H7 (cell line): Measurements from ENCODE around the gene MUS81. TPM values are rescaled to one million over a fixed set of nuclear protein-coding genes. Genes with fewer than 3 reads are reported as not detected.

Source experiments
- DNase-seq: peaks from one replicate; pipeline ENCODE4 v3.0.0; 2012
- H3K27me3 ChIP-seq: 2 replicates; pipeline ENCODE4 v1.6.0; 2011; ENCODE audit warnings: mild to moderate bottlenecking, low read length; ENCODE audit not compliant: control insufficient read depth, insufficient read depth
- H3K36me3 ChIP-seq: replicated peaks from 2 replicates; pipeline ENCODE4 v1.5.1; 2011; ENCODE audit warnings: low read length; ENCODE audit not compliant: control insufficient read depth, insufficient read depth
- H3K4me3 ChIP-seq: 2 replicates; pipeline ENCODE4 v1.5.1; 2011; ENCODE audit warnings: low read depth, mild to moderate bottlenecking, control low read depth, low read length, moderate library complexity; ENCODE audit not compliant: insufficient read depth
- total RNA-seq: library from RNA; depleted of rRNA; stranded (reverse); fragments of >200 nt; shearing (Covaris generic); gene quantifications from 2 replicates; pipeline ENCODE4 v1.2.3, GENCODE V29; 2014

The MUS81 gene
- total RNA-seq, 1 experiment from 2014 or later = 38.0 TPM

DNA sequence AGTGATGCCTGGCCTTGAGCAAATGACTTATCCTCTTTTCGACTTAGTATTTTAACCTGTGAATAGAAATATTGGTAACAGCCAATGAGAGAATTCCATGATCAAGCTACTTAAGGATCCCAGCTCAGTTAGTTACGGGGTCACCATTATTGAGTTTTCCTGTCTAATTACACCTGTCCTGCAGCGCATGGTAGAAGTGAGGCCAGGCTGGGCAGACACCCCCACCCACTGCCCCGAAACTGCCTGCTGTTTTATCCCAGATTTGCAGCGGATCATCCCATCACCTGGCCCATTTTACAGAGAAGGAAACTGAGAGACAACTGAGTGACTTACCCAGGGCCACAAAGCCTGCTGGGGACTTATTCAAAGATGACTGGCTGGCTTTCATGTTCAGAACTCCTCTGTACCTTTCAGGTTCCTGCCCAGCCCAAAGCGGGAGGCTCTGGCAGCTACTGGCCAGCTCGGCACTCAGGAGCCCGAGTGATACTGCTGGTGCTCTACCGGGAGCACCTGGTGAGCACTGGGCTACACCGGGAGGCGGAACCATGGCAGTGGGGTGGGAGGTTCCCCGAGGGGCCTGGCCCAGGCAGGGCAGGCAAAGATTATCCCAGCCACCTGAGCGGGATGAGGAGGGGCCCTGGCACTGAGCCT, 1.4 kb downstream of the MUS81 start:
- Histone ChIP-seq H3K4me3 (peak overlapping the region; percentile 93), H3K27me3 (no peaks in the 10 kb centered on the region), H3K36me3 (peaks cover 29% of the 10 kb centered on the region)
- DNase-seq = no peak

DNA sequence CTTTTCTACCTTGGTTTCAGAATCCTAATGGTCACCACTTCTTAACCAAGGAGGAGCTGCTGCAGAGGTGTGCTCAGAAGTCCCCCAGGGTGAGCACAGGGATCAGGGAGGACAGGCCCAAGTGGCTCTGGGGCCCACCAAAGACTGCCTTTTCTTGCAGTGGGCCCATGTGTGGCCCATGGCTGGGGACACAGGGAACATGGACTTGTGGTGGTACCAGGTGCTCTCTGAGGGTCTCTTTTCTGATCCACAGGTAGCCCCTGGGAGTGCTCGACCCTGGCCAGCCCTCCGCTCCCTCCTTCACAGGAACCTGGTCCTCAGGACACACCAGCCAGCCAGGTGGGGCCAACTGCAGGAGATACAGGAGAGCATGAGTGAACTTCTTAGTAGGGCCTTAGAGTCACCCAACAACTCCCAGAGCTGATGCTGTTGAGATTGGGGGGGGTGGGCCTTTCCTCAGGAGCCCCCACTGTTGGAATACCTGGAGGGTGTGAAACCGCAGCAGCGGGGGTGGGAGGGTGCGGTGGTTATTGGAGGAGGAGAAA, 2.0 kb downstream of the MUS81 start:
- H3K27me3 ChIP-seq = no peaks in the 10 kb centered on the region
- DNase-seq = no peak
- H3K4me3 ChIP-seq = no peak overlapping the region
- peaks cover 28% of the 10 kb centered on the region for H3K36me3 ChIP-seq

DNA sequence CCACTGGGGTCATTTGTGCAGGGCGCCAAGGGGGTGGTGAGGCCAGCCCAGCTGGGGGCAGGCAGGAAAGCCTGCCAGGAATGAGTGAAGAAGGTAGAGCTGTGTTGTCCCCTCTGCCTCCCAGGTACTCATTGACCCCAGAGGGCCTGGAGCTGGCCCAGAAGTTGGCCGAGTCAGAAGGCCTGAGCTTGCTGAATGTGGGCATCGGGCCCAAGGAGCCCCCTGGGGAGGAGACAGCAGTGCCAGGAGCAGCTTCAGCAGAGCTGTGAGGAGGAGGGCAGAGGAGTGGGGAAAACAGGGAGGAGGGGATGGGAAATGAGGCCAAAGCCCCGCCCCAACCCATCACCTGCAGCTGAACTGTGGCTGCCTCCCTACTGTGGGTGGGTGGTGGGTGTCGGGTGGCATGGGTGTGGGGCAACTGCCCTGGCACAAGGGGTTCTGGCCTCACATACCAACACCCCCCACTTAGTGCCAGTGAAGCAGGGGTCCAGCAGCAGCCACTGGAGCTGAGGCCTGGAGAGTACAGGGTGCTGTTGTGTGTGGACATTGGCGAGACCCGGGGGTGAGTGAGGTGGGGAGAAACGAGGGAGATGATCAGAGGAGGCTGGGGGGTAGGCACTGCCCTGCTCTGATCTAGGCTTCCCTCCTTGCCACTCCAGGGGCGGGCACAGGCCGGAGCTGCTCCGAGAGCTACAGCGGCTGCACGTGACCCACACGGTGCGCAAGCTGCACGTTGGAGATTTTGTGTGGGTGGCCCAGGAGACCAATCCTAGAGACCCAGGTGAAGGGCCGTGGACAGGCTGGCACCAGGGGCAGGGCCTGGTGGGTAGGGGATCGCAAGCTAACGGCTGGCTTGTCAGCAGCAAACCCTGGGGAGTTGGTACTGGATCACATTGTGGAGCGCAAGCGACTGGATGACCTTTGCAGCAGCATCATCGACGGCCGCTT, 3.0 kb downstream of the MUS81 start:
- H3K27me3 ChIP-seq = no peaks in the 10 kb centered on the region
- H3K4me3 ChIP-seq = no peak overlapping the region
- peaks cover 28% of the 10 kb centered on the region for H3K36me3 ChIP-seq
- DNase-seq = no peak

DNA sequence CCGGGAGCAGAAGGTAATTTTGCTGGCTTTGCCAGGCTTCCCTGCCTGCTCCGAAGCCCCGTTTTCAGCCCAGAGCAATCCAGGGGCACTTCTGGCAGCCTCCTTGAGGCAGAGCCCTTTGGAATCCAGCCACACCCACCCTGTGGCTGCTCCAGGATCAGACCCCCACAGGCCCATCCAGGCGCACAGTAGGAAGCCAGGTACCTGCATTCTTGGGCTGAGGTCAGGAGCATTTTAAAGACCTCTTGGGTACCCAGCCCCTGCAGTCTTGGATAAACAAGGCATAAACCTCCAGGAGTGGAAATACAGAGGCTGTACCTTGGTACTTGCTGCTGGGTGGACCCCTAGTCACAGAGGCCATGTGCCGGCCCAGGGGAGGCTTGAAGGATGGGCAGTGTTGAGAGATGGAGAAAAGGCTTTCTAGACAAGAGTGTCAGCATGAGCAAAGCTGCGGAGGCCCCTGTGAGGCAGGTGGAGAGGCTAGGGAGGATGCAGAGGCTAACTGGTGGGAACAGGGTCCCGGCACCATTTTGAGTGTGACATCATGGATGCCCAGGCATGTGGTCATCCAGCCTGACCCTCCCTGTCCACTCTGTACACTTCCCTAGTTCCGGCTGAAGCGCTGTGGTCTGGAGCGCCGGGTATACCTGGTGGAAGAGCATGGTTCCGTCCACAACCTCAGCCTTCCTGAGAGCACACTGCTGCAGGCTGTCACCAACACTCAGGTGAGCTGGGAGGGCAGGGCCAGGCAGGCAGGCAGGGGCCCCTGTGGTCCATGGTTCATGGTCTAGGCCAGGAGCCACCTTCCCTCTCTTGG, 3.9 kb downstream of the MUS81 start:
- H3K27me3 ChIP-seq = no peaks in the 10 kb centered on the region
- DNase-seq = no peak
- peaks cover 28% of the 10 kb centered on the region for H3K36me3 ChIP-seq
- no peak overlapping the region for H3K4me3 ChIP-seq

DNA sequence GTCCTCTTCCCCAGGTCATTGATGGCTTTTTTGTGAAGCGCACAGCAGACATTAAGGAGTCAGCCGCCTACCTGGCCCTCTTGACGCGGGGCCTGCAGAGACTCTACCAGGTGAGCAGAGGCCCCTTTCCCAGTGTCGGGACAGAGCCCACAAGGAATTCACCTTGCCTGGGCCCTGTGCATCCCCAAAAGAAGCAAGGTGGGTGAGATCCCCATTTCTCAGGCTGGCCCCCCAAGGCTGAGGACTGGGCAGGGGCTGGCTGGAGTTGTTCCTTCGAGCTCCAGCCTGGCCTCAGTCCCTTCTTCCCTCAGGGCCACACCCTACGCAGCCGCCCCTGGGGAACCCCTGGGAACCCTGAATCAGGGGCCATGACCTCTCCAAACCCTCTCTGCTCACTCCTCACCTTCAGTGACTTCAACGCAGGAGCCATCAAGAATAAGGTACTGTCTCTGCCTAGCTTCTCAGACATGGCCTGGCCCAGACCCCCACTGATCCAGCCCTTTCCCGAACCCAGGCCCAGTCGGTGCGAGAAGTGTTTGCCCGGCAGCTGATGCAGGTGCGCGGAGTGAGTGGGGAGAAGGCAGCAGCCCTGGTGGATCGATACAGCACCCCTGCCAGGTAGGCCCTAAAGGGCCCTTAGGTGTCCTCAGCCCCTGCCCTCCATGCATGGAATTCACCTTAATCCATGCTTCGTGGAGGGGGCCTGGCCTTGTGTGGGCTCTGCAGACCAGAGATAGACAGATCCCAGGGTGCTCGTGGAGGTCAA, 4.7 kb downstream of the MUS81 start:
- DNase-seq = no peak
- H3K36me3 ChIP-seq = peaks cover 28% of the 10 kb centered on the region

DNA sequence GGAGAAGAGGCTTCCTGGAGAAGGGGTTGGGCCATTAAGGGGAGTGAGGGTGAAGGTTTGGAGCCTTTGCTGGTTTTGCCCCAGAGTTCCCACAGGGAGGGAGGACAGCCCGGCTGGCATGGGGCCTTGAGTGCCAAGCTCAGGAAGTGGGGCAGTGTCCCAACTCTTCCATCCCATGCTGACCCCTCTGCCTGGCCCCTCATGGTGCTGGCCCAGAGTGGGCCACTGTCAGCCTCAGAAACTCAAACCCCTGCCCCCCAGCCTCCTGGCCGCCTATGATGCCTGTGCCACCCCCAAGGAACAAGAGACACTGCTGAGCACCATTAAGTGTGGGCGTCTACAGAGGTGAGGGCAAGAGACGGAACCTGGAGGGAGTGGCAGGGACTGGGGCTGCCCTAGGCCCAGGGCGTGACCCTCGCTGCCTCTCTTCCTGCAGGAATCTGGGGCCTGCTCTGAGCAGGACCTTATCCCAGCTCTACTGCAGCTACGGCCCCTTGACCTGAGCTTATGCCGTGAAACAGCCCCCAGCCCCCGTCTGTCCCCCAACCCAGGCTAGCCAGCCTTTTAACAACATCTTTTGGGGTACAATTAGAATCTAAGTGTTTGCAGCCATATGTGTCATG, 5.4 kb downstream of the MUS81 start:
- Histone ChIP-seq H3K4me3 (no peak overlapping the region), H3K27me3 (no peaks in the 10 kb centered on the region; the same call in 1 of the 2 replicates), H3K36me3 (peaks cover 28% of the 10 kb centered on the region)
- no peak for DNase-seq

More for the DNA sequence above, 4.7 kb downstream of the MUS81 start:
- Histone ChIP-seq H3K4me3 (no peak overlapping the region), H3K27me3 (no peaks in the 10 kb centered on the region)

DNA sequence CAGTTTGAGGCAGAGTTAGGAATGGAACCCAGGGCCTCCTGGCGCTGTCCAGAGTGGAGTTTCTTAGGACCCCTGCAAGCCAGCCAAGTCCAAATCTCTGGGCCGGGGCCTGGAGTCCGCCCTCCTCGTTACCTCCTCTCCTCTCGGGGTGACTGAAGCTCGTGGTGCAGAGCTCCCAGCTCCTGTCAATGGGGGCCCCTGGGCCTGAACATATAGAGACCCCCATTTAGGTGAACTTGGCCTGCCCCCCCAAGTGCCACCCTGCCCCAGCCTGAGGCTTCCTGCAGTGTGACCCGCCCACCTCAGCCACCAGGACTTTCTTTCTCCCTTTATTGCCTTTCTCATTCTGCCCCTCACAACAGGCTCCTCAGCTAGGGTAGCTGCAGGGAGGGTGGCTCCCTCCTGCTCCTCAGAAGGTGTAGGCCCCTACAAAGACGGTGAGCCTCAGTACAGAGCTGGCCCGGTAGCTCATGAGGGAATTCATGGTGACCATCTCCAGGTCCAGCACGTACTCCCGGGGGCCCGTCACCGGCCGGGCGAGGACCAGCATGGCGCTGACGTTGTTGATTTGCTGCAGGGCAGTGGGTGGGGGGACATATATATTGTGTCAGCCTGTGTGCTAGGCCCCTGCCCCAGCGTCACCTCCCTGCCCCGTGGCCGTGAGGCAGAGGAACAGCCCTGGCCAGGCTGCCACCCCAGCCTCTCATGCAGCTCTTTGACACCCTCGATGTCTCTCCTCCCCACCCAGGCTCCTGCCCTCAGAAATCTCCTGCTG, 6.5 kb downstream of the MUS81 start:
- Histone ChIP-seq H3K36me3 (peaks cover 28% of the 10 kb centered on the region), H3K4me3 (no peak overlapping the region)

DNA sequence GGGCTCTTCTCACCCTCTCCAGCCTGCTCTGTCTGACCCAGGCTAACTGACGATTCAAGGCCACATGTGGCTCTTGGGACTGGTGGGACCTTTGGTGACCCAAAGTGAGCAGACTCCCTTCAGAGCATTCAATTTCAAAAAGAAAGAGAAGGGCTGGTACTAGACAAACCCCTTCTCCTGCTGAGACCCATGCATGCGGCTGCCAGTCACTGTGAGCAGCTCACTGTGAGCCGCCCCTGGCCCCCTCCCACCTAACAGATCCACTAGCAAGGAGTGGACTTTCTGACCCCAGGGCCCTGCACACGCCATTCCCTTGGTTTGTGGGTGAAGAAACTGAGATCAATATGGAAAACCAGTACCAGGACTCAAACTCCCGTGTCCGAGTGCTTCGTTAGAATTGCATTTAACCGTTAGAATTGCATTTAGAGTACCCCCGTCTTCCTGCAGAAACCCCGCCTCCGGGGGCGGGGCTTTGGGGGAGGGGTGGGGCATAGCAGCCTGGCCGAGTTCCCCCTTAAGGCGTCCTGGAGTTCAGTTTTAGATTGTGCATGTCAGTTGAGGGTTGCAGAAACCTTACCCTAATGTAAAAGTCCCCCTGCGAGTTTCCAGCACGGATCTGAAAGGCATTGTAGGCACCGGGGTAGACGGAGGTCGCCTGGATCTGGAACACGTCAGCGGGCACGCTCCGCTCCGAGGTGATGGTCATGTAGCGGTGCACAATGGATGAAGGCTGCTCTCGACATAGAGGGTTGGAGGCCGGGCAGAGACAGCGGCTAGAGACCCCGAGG, 7.2 kb downstream of the MUS81 start:
- peaks cover 24% of the 10 kb centered on the region for H3K36me3 ChIP-seq
- H3K4me3 ChIP-seq = peak overlapping the region; percentile 61
- H3K27me3 ChIP-seq = peaks cover 3% of the 10 kb centered on the region; the same call in 1 of the 2 replicates
- peak; percentile 92 for DNase-seq

More for the DNA sequence above, 6.5 kb downstream of the MUS81 start:
- no peaks in the 10 kb centered on the region; the same call in 1 of the 2 replicates for H3K27me3 ChIP-seq
- no peak for DNase-seq

DNA sequence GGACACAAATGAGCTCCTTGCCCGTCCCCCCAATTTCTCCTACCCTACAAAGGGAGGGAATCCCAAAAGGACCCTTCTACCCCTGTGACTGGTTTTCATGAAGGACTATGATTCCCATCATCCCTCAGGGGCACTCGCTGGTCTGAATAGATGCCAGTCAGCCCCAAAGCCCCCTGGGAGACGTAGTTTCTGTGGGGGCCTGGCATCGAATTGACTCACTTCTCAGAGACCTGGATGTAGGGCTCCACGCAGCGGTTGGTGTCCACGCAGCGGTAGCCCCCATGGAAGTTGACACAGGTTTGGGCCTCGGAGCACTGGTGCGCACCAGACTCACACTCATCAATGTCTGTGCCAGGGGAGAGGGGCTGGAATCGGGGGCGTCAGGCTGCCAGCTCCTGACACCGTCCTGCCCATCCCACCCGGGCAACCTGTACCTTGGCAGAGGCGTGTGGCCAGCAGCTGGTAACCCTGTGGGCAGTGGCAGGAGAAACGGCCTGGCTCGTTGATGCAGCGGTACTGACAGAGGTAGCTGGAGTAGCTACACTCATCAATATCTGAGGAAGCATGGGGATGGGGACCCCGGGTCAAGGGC, 7.9 kb downstream of the MUS81 start:
- H3K4me3 ChIP-seq = peak overlapping the region; percentile 61
- peak; percentile 94 for DNase-seq
- H3K36me3 ChIP-seq = peaks cover 19% of the 10 kb centered on the region
- peaks cover 8% of the 10 kb centered on the region; the same call in 1 of the 2 replicates for H3K27me3 ChIP-seq

DNA sequence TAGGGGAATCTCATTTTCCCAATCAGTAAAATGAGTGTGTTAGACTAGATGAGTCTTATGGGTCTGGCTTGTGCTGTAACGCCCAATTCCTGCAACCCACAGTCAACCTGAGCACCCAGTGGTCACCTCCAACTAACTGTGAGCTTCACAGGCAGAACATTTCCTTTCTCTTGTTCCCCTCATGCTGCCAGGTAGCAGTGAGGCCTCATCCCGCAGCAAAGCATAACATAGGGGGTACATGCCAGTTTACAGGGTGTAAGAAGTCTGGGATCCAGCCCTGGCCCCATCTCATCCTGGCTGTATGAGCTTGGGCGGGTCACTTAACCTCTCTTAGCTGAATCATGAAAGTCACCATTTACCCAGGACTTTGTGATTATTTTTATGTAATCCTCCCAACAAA, 8.7 kb downstream of the MUS81 start:
- Histone ChIP-seq H3K27me3 (peaks cover 10% of the 10 kb centered on the region; the same call in 1 of the 2 replicates), H3K36me3 (peaks cover 14% of the 10 kb centered on the region), H3K4me3 (no peak overlapping the region)
- no peak for DNase-seq

DNA sequence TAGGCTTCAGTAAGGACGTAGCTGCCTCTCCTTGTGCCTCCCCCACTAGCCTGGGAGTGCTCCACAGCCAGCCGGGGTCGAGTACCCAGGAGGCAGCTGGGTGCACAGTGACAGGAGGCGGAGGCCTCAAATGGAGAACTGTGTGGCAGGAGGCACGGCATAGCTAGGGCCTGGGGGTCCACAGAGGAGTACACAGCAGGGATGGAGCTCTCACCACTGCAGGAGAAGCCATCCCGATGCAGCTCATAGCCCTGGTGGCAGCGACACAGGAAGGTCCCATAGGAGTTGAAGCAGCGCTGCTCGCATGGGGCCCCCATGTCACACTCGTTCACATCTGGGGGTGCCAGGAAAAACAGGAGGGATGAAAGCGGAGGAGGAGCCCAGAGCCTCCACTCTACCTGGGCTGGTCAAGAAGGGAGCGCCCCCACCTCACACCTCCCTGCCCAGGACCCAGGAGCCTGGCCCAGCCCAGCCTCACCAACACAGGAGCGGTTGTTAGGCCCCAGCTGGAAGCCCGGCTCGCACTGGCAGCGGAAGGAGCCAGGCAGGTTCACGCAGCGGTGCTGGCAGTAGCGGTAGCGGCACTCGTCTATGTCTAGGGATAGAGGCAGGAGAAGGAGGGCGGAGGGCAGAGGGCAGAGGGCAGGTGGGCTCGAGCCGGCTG, 9.5 kb downstream of the MUS81 start:
- H3K36me3 ChIP-seq = peaks cover 7% of the 10 kb centered on the region
- peaks cover 10% of the 10 kb centered on the region; the same call in 1 of the 2 replicates for H3K27me3 ChIP-seq
- H3K4me3 ChIP-seq = no peak overlapping the region
- no peak for DNase-seq
